ENCODE results near the gene INCA1. TPM values are rescaled to one million over a fixed set of nuclear protein-coding genes. Genes with fewer than 3 reads are reported as not detected.

Gene INCA1
- total and polyA plus RNA-seq, 2 of the 13 experiments (the other 11 are each of a cell fraction or from before 2014, with no cell fraction given) = 0.93 to 2.6 TPM

DNA sequence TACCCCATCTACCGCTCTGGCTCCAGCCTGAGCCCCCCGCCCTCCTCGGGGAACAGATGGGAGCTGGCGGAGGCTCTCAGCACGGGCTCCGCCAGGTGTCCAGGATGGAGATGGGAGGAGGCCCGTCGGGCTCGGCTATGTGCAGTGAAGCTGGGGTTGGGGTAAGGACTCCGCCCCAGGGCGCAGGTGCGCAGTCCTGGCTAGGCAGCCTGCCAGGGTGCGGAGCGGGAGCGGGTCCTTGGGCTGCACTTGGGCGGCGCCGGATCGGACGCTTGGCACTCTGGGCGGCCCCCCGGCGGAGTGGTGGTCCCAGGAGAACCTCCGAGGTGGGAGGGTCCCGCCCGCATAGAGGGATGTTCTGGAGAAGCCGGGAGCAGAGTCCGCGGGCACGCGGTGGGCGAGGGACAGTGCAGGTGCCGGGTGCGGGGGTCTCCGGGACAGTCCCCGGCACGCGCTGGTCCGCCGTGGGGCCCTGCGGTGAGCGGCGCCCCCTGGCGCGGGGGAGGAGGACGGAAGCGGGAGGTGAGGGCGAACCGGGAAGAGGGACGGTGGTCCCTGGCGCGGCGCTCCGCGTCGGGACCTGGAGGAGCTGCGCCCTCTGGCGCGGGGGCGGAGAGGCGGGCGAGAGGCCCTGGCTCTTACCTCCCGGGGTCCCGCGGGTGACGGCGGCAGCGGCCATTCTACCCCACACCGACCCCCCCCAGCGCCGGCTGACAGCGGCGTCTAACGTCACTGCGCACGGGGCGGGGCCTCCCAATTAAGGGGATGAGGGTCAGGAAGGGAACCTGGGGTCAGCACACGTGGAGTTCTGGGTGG, 10.2 kb downstream of the INCA1 start, which contains the start of gene CAMTA2 (continued):
- peak; percentile 81 for TF ChIP-seq ERF (CRISPR knock-in tag; IDR thresholded peaks at IDR 0.05)
- TF ChIP-seq ZNF264 (CRISPR knock-in tag; IDR thresholded peaks at IDR 0.05) = 0 out of 2 replicates have a peak, but pooled peaks have one; percentile 14
- peak; percentile 79 for TF ChIP-seq ZBTB21 (CRISPR knock-in tag; IDR thresholded peaks at IDR 0.05)
- TF ChIP-seq KDM5A (IDR thresholded peaks at IDR 0.05; ENCODE audit: borderline replicate concordance, low read length) = peak; percentile 54; the same call in 1 of the 2 replicates
- TF ChIP-seq, protein P1, sequence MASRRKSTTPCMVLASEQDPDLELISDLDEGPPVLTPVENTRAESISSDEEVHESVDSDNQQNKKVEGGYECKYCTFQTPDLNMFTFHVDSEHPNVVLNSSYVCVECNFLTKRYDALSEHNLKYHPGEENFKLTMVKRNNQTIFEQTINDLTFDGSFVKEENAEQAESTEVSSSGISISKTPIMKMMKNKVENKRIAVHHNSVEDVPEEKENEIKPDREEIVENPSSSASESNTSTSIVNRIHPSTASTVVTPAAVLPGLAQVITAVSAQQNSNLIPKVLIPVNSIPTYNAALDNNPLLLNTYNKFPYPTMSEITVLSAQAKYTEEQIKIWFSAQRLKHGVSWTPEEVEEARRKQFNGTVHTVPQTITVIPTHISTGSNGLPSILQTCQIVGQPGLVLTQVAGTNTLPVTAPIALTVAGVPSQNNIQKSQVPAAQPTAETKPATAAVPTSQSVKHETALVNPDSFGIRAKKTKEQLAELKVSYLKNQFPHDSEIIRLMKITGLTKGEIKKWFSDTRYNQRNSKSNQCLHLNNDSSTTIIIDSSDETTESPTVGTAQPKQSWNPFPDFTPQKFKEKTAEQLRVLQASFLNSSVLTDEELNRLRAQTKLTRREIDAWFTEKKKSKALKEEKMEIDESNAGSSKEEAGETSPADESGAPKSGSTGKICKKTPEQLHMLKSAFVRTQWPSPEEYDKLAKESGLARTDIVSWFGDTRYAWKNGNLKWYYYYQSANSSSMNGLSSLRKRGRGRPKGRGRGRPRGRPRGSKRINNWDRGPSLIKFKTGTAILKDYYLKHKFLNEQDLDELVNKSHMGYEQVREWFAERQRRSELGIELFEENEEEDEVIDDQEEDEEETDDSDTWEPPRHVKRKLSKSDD (CRISPR knock-in tag; IDR thresholded peaks at IDR 0.05; ENCODE audit: low read depth) = peak; percentile 95; the same call in 1 of the 2 replicates
- 0 out of 2 replicates have a peak, but pooled peaks have one; percentile 35 for TF ChIP-seq ZNF329 (CRISPR knock-in tag; IDR thresholded peaks at IDR 0.05; ENCODE audit: low read depth)
- TF ChIP-seq ARNT2 (CRISPR knock-in tag; IDR thresholded peaks at IDR 0.05; ENCODE audit: low read depth) = peak; percentile 73; the same call in 1 of the 2 replicates
- TF ChIP-seq, protein P2, sequence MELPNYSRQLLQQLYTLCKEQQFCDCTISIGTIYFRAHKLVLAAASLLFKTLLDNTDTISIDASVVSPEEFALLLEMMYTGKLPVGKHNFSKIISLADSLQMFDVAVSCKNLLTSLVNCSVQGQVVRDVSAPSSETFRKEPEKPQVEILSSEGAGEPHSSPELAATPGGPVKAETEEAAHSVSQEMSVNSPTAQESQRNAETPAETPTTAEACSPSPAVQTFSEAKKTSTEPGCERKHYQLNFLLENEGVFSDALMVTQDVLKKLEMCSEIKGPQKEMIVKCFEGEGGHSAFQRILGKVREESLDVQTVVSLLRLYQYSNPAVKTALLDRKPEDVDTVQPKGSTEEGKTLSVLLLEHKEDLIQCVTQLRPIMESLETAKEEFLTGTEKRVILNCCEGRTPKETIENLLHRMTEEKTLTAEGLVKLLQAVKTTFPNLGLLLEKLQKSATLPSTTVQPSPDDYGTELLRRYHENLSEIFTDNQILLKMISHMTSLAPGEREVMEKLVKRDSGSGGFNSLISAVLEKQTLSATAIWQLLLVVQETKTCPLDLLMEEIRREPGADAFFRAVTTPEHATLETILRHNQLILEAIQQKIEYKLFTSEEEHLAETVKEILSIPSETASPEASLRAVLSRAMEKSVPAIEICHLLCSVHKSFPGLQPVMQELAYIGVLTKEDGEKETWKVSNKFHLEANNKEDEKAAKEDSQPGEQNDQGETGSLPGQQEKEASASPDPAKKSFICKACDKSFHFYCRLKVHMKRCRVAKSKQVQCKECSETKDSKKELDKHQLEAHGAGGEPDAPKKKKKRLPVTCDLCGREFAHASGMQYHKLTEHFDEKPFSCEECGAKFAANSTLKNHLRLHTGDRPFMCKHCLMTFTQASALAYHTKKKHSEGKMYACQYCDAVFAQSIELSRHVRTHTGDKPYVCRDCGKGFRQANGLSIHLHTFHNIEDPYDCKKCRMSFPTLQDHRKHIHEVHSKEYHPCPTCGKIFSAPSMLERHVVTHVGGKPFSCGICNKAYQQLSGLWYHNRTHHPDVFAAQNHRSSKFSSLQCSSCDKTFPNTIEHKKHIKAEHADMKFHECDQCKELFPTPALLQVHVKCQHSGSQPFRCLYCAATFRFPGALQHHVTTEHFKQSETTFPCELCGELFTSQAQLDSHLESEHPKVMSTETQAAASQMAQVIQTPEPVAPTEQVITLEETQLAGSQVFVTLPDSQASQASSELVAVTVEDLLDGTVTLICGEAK (IDR thresholded peaks at IDR 0.05) = no peak
- TF ChIP-seq, protein P2 (CRISPR knock-in tag; IDR thresholded peaks at IDR 0.05) = peak; percentile 68; the same call in 1 of the 2 replicates
- TF ChIP-seq, protein P3, sequence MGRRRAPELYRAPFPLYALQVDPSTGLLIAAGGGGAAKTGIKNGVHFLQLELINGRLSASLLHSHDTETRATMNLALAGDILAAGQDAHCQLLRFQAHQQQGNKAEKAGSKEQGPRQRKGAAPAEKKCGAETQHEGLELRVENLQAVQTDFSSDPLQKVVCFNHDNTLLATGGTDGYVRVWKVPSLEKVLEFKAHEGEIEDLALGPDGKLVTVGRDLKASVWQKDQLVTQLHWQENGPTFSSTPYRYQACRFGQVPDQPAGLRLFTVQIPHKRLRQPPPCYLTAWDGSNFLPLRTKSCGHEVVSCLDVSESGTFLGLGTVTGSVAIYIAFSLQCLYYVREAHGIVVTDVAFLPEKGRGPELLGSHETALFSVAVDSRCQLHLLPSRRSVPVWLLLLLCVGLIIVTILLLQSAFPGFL (CRISPR knock-in tag; IDR thresholded peaks at IDR 0.05) = no peak
- TF ChIP-seq, protein P4, sequence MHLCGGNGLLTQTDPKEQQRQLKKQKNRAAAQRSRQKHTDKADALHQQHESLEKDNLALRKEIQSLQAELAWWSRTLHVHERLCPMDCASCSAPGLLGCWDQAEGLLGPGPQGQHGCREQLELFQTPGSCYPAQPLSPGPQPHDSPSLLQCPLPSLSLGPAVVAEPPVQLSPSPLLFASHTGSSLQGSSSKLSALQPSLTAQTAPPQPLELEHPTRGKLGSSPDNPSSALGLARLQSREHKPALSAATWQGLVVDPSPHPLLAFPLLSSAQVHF (CRISPR knock-in tag; IDR thresholded peaks at IDR 0.05) = no peak; the same call in 1 of the 2 replicates
- 0 out of 2 replicates have a peak, but pooled peaks have one; percentile 15 for TF ChIP-seq ZNF143 (CRISPR knock-in tag; IDR thresholded peaks at IDR 0.05)
- 0 out of 2 replicates have a peak, but pooled peaks have one; percentile 66 for TF ChIP-seq ZNF224 (CRISPR knock-in tag; IDR thresholded peaks at IDR 0.05)
- no peak for TF ChIP-seq NR3C1 (CRISPR knock-in tag; IDR thresholded peaks at IDR 0.05)

All from HepG2 (cell line).